ENCODE data around the gene STOML3. TPM values are rescaled to one million over a fixed set of nuclear protein-coding genes. Genes with fewer than 3 reads are reported as not detected.

The STOML3 gene
- total RNA-seq, 4 donors from 2014 or later = not detected

- H3K4me3 ChIP-seq = peak overlapping the region; percentile 82 to 91
- H3K36me3 ChIP-seq = no peaks in the 10 kb centered on the region
- no peaks in the 10 kb centered on the region for H3K9me3 ChIP-seq
- peak overlapping the region; percentile 50 to 90 (median 86) for H3K27ac ChIP-seq
- no peak for ATAC-seq
- TF ChIP-seq POLR2A (IDR thresholded peaks at IDR 0.05) (no peak), POLR2AphosphoS5 (IDR thresholded peaks at IDR 0.05) (no peak), EP300 (IDR thresholded peaks at IDR 0.05) (no peak), CTCF (IDR thresholded peaks at IDR 0.05) (no peak)
- H3K27me3 ChIP-seq = no peaks in the 10 kb centered on the region
- 0 to 3% methylated on average over 1 to 5 of the region's 39 CpGs for WGBS, 2 donors (ENCODE audit: low coverage in 1 of 2)
- H3K4me1 ChIP-seq = peaks cover 7 to 64% (median 21%) of the 10 kb centered on the region in 3 donors
Observed at GRCh38 chr13:39037410-39037879, 46.8 kb upstream of the STOML3 start.

GRCh38 chr13:39036212-39036611, 45.6 kb upstream of the STOML3 start:
- peak overlapping the region; percentile 82 to 91 for H3K4me3 ChIP-seq
- no peaks in the 10 kb centered on the region for H3K36me3 ChIP-seq
- ATAC-seq = no peak
- no peaks in the 10 kb centered on the region for H3K9me3 ChIP-seq
- no peak overlapping the region for H3K27ac ChIP-seq
- H3K27me3 ChIP-seq = no peaks in the 10 kb centered on the region
- no peak for TF ChIP-seq POLR2A (IDR thresholded peaks at IDR 0.05)
- no peak for TF ChIP-seq POLR2AphosphoS5 (IDR thresholded peaks at IDR 0.05)
- TF ChIP-seq CTCF (IDR thresholded peaks at IDR 0.05) = no peak
- TF ChIP-seq EP300 (IDR thresholded peaks at IDR 0.05) = no peak
- peaks cover 7 to 60% (median 21%) of the 10 kb centered on the region in 3 donors for H3K4me1 ChIP-seq
- 2 to 4% methylated on average over 8 to 9 of the region's 9 CpGs for WGBS, 2 donors (ENCODE audit: low coverage in 1 of 2)

GRCh38 chr13:39035799-39036198, 45.2 kb upstream of the STOML3 start:
- no peaks in the 10 kb centered on the region for H3K27me3 ChIP-seq
- no peaks in the 10 kb centered on the region for H3K9me3 ChIP-seq
- WGBS, 2 donors (ENCODE audit: low coverage in 1 of 2) = 38 to 41% methylated on average over 2 of the region's 2 CpGs
- no peak overlapping the region for H3K27ac ChIP-seq
- peaks cover 0 to 1% of the 10 kb centered on the region in 2 donors for H3K36me3 ChIP-seq
- ATAC-seq = no peak
- peak overlapping the region; percentile 82 to 91 for H3K4me3 ChIP-seq
- peaks cover 7 to 56% (median 21%) of the 10 kb centered on the region in 3 donors for H3K4me1 ChIP-seq
- TF ChIP-seq POLR2AphosphoS5 (IDR thresholded peaks at IDR 0.05) (no peak), CTCF (IDR thresholded peaks at IDR 0.05) (no peak), EP300 (IDR thresholded peaks at IDR 0.05) (no peak), POLR2A (IDR thresholded peaks at IDR 0.05) (no peak)

- no peaks in the 10 kb centered on the region for H3K27me3 ChIP-seq
- peaks cover 7 to 50% (median 18%) of the 10 kb centered on the region in 3 donors for H3K4me1 ChIP-seq
- H3K4me3 ChIP-seq = peak overlapping the region in 1 of 2 donors; percentile 82
- no peak overlapping the region for H3K27ac ChIP-seq
- H3K9me3 ChIP-seq = no peaks in the 10 kb centered on the region
- no peak for ATAC-seq
- WGBS, 2 donors (ENCODE audit: low coverage in 1 of 2) = 53 to 70% methylated on average over 2 of the region's 2 CpGs
- no peak for TF ChIP-seq POLR2AphosphoS5 (IDR thresholded peaks at IDR 0.05)
- no peak for TF ChIP-seq POLR2A (IDR thresholded peaks at IDR 0.05)
- no peak for TF ChIP-seq EP300 (IDR thresholded peaks at IDR 0.05)
- no peak for TF ChIP-seq CTCF (IDR thresholded peaks at IDR 0.05)
- peaks cover 0 to 7% of the 10 kb centered on the region in 2 donors for H3K36me3 ChIP-seq
Observed at GRCh38 chr13:39035204-39035603, 44.6 kb upstream of the STOML3 start.

- H3K4me1 ChIP-seq = peaks cover 7 to 39% (median 15%) of the 10 kb centered on the region in 3 donors
Observed at GRCh38 chr13:39034085-39034484, 43.5 kb upstream of the STOML3 start.

More at GRCh38 chr13:39034085-39034484, 43.5 kb upstream of the STOML3 start:
- Histone ChIP-seq H3K27ac (no peak overlapping the region), H3K4me3 (no peak overlapping the region), H3K27me3 (no peaks in the 10 kb centered on the region), H3K9me3 (no peaks in the 10 kb centered on the region), H3K36me3 (peaks cover 0 to 11% of the 10 kb centered on the region in 2 donors)
- TF ChIP-seq CTCF (IDR thresholded peaks at IDR 0.05) (no peak), POLR2AphosphoS5 (IDR thresholded peaks at IDR 0.05) (no peak), POLR2A (IDR thresholded peaks at IDR 0.05) (no peak), EP300 (IDR thresholded peaks at IDR 0.05) (no peak)
- ATAC-seq = no peak
- WGBS, 2 donors (ENCODE audit: low coverage in 1 of 2) = 44 to 82% methylated on average over 1 of the region's 1 CpG

Measured in gastroesophageal sphincter (tissue), 4 donors.